A549 (cell line): ENCODE measurements around the gene PDXP. TPM values are rescaled to one million over a fixed set of nuclear protein-coding genes. Genes with fewer than 3 reads are reported as not detected.

Experiments used
- ATAC-seq, 2 experiments: fragments of 200-7000 bp in 1 of 2; fragments of >200 bp in 1 of 2; cut with Nextera tagmentation in 1 of 2; cut with Tn5 transposase in 1 of 2; 3 replicates each; pipeline versions ENCODE4 v1.8.0 to v1.9.1; 2018 to 2020; ENCODE audit warnings: mild to moderate bottlenecking in 1 of 2, moderate library complexity in 1 of 2
- CTCF ChIA-PET: fragments of 300-600 bp; sonication (Branson Sonifier 250); formaldehyde crosslinking; extraction: SDS; loops from one replicate; lab custom pipeline; 2021; ENCODE audit warnings: antibody characterized with exemption, inconsistent platforms; lab: Yijun Ruan, JAX
- POLR2A ChIA-PET: fragments of 350-600 bp; formaldehyde crosslinking; extraction: SDS; loops from one replicate; lab custom pipeline; 2021; ENCODE audit warnings: antibody characterized with exemption, inconsistent platforms; lab: Yijun Ruan, JAX
- DNase-seq, 2 experiments: peaks; one replicate each; pipeline versions ENCODE4 v3.0.0 to v3.0.0-alpha.2; 2011 to 2016; ENCODE audit warnings: low read depth in 1 of 2, low spot score in 1 of 2
- FAIRE-seq: peaks from 2 replicates; lab custom pipeline; 2011; peaks lifted over from hg19 to GRCh38; lab: Jason Lieb, UNC
- H3K27ac ChIP-seq, 2 experiments: fragments of >200 bp; sonication (Bioruptor Twin); formaldehyde crosslinking; 3 replicates each; pipeline ENCODE4 v1.5.1; 2016 to 2017
- H3K4me1 ChIP-seq: fragments of >200 bp; sonication (Bioruptor Twin); formaldehyde crosslinking; 3 replicates; pipeline ENCODE4 v1.6.1; 2016
- H3K4me2 ChIP-seq: fragments of >200 bp; sonication (Bioruptor Twin); formaldehyde crosslinking; 3 replicates; pipeline ENCODE4 v1.6.1; 2016
- H3K4me3 ChIP-seq: fragments of >200 bp; sonication (Bioruptor Twin); formaldehyde crosslinking; 3 replicates; pipeline ENCODE4 v1.5.1; 2016
- H3K9me3 ChIP-seq: fragments of >200 bp; sonication (Bioruptor Twin); formaldehyde crosslinking; 3 replicates; pipeline ENCODE4 v1.6.1; 2016
- BHLHE40 ChIP-seq: IDR thresholded peaks from 2 replicates; pipeline ENCODE4 v1.6.1; 2012; ENCODE audit warnings: low read depth, low read length, inconsistent platforms
- CBX2 ChIP-seq: fragments of 200-600 bp; sonication (generic); IDR thresholded peaks from 2 replicates; pipeline ENCODE4 v1.6.1; 2016; ENCODE audit warnings: low read depth, mild to moderate bottlenecking, borderline replicate concordance
- CEBPB ChIP-seq, 2 experiments: fragments of >200 bp in 1 of 2; sonication (Bioruptor Twin) in 1 of 2; formaldehyde crosslinking in 1 of 2; IDR thresholded peaks; 2 replicates each; pipeline ENCODE4 v1.6.1; 2012 to 2016
- EHF ChIP-seq: fragments of 250-450 bp; sonication (Bioruptor Pico); IDR thresholded peaks from 2 replicates; pipeline ENCODE4 v1.5.0; 2020; ENCODE audit warnings: mild to moderate bottlenecking
- EHMT2 ChIP-seq: fragments of 200-600 bp; sonication (generic); IDR thresholded peaks from 2 replicates; pipeline ENCODE4 v1.6.1; 2016; ENCODE audit warnings: antibody characterized with exemption, low read depth, mild to moderate bottlenecking, moderate library complexity
- FOSL2 ChIP-seq, 2 experiments: fragments of 450-650 bp in 1 of 2; fragments of >200 bp in 1 of 2; sonication (Bioruptor Twin) in 1 of 2; formaldehyde crosslinking; IDR thresholded peaks; 2 replicates each; pipeline versions ENCODE4 v1.5.0 to v1.6.1; 2016 to 2020; ENCODE audit warnings: mild to moderate bottlenecking in 1 of 2, moderate library complexity in 1 of 2
- FOXS1 ChIP-seq: fragments of 250-450 bp; sonication (Bioruptor Pico); IDR thresholded peaks from 2 replicates; pipeline ENCODE4 v1.5.0; 2020; ENCODE audit warnings: mild to moderate bottlenecking, moderate library complexity
- JUN ChIP-seq, 2 experiments: fragments of >200 bp; sonication (Bioruptor Twin); formaldehyde crosslinking; IDR thresholded peaks; 2 replicates in 1 of 2; 3 replicates in 1 of 2; pipeline ENCODE4 v1.6.1; 2016 to 2017
- NR3C1 ChIP-seq: fragments of >200 bp; sonication (Bioruptor Twin); formaldehyde crosslinking; IDR thresholded peaks from 3 replicates; pipeline ENCODE4 v1.6.1; 2017
- POLR2AphosphoS2 ChIP-seq: conservative IDR thresholded peaks from 2 replicates; pipeline ENCODE4 v1.6.1; 2012; ENCODE audit warnings: low read length, improper control_type of control experiment, inconsistent platforms
- RAD21 ChIP-seq, 2 experiments: fragments of >200 bp in 1 of 2; sonication (Bioruptor Twin) in 1 of 2; formaldehyde crosslinking in 1 of 2; IDR thresholded peaks in 1 of 2; conservative IDR thresholded peaks in 1 of 2; 2 replicates in 1 of 2; 3 replicates in 1 of 2; pipeline ENCODE4 v1.6.1; 2012 to 2018; ENCODE audit warnings: inconsistent platforms in 1 of 2
- RARB ChIP-seq: fragments of 250-450 bp; sonication (Bioruptor Pico); IDR thresholded peaks from 2 replicates; pipeline ENCODE4 v1.8.0; 2021; ENCODE audit warnings: mild to moderate bottlenecking, moderate library complexity
- TP53 ChIP-seq: fragments of 250-450 bp; sonication (Bioruptor Pico); IDR thresholded peaks from 2 replicates; pipeline ENCODE4 v1.5.0; 2021; ENCODE audit warnings: mild to moderate bottlenecking, moderate library complexity
- ZC3H11A ChIP-seq: fragments of 450-650 bp; IDR thresholded peaks from 2 replicates; pipeline ENCODE4 v1.6.1; 2014; ENCODE audit warnings: antibody characterized with exemption, mild to moderate bottlenecking
- ZSCAN20 ChIP-seq: fragments of 250-450 bp; sonication (Bioruptor Pico); IDR thresholded peaks from 2 replicates; pipeline ENCODE4 v1.8.0; 2022; ENCODE audit warnings: mild to moderate bottlenecking, moderate library complexity
- WGBS: methylation state at CpG from one replicate; pipeline ENCODE4 v1.1.6; 2017; ENCODE audit errors: missing lambda C conversion rate; 5-methylcytosine and 5-hydroxymethylcytosine counted together
- polyA plus RNA-seq, 4 experiments: library from polyadenylated mRNA; depleted of rRNA in 3 of 4; stranded (reverse); fragments of >200 nt; fragmentation: RNase III in 1 of 4; extraction: RNeasy Plus Mini Kit Qiagen cat#74134 plus additional on column Dnase treatment in 1 of 4; gene quantifications; 2 replicates in 3 of 4; 3 replicates in 1 of 4; pipeline ENCODE4 v1.2.3, GENCODE V29; 2011 to 2017
- TF ChIP-seq, protein P1 (sequence below): fragments of 250-450 bp; sonication (Bioruptor Pico); IDR thresholded peaks from 2 replicates; pipeline ENCODE4 v1.5.0; 2020; ENCODE audit warnings: low read depth, mild to moderate bottlenecking, moderate library complexity
- TF ChIP-seq, protein P2 (sequence below): IDR thresholded peaks from 2 replicates; pipeline ENCODE4 v1.6.1; 2012
- TF ChIP-seq, protein P3 (sequence below): fragments of >200 bp; sonication (Bioruptor Twin); formaldehyde crosslinking; IDR thresholded peaks from 3 replicates; pipeline ENCODE4 v1.5.1; 2016

PDXP gene
- polyA plus RNA-seq, 2 of the 4 experiments (the other 2 are of a cell fraction) = 11.5 to 13.1 TPM

DNA sequence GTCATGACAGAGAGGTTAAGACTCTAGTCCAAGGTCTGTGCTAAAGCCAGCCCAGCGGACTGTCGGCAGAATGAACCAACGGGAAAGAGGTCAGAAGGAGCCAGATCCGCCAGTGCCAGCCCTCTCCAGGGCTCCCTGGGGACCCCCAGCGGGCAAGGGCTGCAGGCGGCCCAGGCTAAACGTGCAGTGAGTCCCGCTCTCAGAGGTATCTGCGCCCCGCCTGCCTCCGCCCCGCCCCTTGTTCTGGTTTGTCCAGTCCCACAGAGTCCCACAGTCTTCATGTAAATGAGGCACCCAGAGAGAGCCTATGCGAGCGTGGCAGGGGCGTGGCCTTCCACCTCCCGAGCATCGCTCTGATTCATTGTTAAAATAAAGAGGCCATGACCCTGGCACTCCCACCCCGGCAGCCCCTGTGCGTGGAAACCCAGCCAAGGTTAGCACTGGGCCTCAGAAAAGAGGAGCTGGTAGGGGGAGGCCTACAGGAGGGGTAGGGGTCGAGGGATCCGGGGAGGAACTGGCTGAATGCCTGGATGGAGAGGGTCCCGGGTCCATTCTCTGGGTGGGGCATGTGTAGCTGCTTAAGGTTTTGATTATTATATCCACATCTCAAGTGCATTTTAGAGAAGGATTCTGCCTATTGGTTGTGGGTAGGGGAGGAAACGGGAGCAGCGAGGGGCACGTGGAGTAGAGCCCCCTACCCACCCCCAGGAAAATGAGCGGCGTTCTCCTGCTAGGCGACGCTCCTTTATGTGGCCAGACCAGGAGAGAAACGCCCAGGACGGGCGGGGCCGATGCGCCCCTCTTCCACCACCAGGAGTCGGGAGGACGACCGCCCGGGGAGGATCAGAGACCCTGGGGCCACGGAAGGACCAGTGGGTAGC is 38.4 kb downstream of the PDXP start, which contains the start of gene TRIOBP:
Gene TRIOBP (plus strand): TSS at position 392 of the 881 bp plus-strand sequence. CDS start 4,318 bp downstream, outside the sequence.
- ATAC-seq (peak; percentile 96 to 99), DNase-seq (peak; percentile 77 to 87), FAIRE-seq (no peak)
- ChIA-PET CTCF (interaction anchor here (0.7 to 3.9 kb wide), 10 partner anchors 15 to 98 kb away, joined by 3 to 12 read pairs (median 3); partner anchors contain the start of gene PDXP), POLR2A (interaction anchor here (1.6 kb wide), 1 partner anchor 11 kb away, joined by 3 read pairs; the partner anchor contains the start of gene NOL12)
- WGBS = 50% methylated on average over 23 of the region's 39 CpGs
- Histone ChIP-seq H3K4me3 (no peak within 1 kb of the TSS), H3K9me3 (no peaks in the 10 kb centered on the region), H3K4me2 (peak within 1 kb of the TSS; percentile 55), H3K27ac (peak within 1 kb of the TSS in 1 of 2 experiments; percentile 54; a peak in 2 of 6 replicates), H3K4me1 (peaks cover 6% of the 10 kb centered on the region; the same call in 1 of the 3 replicates)
- 0 out of 2 replicates have a peak, but pooled peaks have one; percentile 4 for TF ChIP-seq BHLHE40
- TF ChIP-seq RARB (CRISPR knock-in tag) = no peak
- no peak for TF ChIP-seq FOSL2 (IDR thresholded peaks at IDR 0.05)
- peak; percentile 13; the same call in 1 of the 2 replicates for TF ChIP-seq FOSL2 (CRISPR knock-in tag; IDR thresholded peaks at IDR 0.05)
- no peak for TF ChIP-seq CBX2
- peak in 1 of 2 experiments; percentile 6; a peak in 1 of 5 replicates for TF ChIP-seq RAD21 (conservative IDR thresholded peaks at IDR 0.05 in 1 of 2, IDR thresholded peaks at IDR 0.05 in 1 of 2)
- TF ChIP-seq, all 56 proteins: peak for 3

DNA sequence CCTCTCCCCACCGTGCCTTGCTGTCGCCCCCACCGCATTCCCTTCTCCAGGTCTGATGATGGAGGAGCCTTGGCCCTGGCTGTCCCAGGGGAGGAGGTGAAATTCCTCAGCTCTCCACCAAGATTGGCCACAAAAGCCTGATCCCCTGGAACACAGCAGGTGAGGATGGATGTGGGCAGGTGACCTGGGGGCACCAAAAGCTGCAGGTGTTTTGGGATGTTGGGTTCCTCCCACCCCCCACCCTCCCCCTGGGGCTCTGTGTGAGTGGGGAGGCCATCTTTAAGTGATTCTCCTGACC is 39.0 kb downstream of the PDXP start:
- POLR2A ChIA-PET = no interaction called here
- TF ChIP-seq, protein P1, sequence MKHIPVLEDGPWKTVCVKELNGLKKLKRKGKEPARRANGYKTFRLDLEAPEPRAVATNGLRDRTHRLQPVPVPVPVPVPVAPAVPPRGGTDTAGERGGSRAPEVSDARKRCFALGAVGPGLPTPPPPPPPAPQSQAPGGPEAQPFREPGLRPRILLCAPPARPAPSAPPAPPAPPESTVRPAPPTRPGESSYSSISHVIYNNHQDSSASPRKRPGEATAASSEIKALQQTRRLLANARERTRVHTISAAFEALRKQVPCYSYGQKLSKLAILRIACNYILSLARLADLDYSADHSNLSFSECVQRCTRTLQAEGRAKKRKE (CRISPR knock-in tag) = no peak
- TF ChIP-seq RARB (CRISPR knock-in tag) = no peak
- TF ChIP-seq, protein P2, sequence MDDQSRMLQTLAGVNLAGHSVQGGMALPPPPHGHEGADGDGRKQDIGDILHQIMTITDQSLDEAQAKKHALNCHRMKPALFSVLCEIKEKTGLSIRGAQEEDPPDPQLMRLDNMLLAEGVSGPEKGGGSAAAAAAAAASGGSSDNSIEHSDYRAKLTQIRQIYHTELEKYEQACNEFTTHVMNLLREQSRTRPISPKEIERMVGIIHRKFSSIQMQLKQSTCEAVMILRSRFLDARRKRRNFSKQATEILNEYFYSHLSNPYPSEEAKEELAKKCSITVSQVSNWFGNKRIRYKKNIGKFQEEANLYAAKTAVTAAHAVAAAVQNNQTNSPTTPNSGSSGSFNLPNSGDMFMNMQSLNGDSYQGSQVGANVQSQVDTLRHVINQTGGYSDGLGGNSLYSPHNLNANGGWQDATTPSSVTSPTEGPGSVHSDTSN = no peak
- TF ChIP-seq POLR2AphosphoS2 = no peak
- no peak for TF ChIP-seq NR3C1
- TF ChIP-seq CEBPB (IDR thresholded peaks at IDR 0.05) = no peak
- TF ChIP-seq FOXS1 = no peak
- no peak for TF ChIP-seq ZC3H11A
- no peak for TF ChIP-seq JUN (IDR thresholded peaks at IDR 0.05)
- TF ChIP-seq, protein P3, sequence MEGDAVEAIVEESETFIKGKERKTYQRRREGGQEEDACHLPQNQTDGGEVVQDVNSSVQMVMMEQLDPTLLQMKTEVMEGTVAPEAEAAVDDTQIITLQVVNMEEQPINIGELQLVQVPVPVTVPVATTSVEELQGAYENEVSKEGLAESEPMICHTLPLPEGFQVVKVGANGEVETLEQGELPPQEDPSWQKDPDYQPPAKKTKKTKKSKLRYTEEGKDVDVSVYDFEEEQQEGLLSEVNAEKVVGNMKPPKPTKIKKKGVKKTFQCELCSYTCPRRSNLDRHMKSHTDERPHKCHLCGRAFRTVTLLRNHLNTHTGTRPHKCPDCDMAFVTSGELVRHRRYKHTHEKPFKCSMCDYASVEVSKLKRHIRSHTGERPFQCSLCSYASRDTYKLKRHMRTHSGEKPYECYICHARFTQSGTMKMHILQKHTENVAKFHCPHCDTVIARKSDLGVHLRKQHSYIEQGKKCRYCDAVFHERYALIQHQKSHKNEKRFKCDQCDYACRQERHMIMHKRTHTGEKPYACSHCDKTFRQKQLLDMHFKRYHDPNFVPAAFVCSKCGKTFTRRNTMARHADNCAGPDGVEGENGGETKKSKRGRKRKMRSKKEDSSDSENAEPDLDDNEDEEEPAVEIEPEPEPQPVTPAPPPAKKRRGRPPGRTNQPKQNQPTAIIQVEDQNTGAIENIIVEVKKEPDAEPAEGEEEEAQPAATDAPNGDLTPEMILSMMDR = no peak
- no peak for TF ChIP-seq ZSCAN20 (CRISPR knock-in tag)
- no peak for TF ChIP-seq TP53 (CRISPR knock-in tag)
- no peak for TF ChIP-seq EHMT2
- no peak for TF ChIP-seq EHF (CRISPR knock-in tag)
- TF ChIP-seq, all 56 proteins: peak for 0
- H3K27ac ChIP-seq = peak overlapping the region in 1 of 2 experiments; percentile 54; a peak in 2 of 6 replicates
- CTCF ChIA-PET = interaction anchor here (0.8 to 3.9 kb wide), 7 partner anchors 14 to 97 kb away, joined by 3 to 12 read pairs (median 4); no protein-coding TSS in a partner anchor
- 76% methylated on average over 3 of the region's 3 CpGs for WGBS
- no peak overlapping the region for H3K4me3 ChIP-seq
- no peak overlapping the region for H3K4me2 ChIP-seq
- H3K4me1 ChIP-seq = peaks cover 6% of the 10 kb centered on the region; the same call in 1 of the 3 replicates
- no peaks in the 10 kb centered on the region for H3K9me3 ChIP-seq
- peak in 1 of 2 experiments; percentile 26; a peak in 1 of 6 replicates for ATAC-seq
- FAIRE-seq = no peak
- no peak for DNase-seq
